DOHH2 (cell line): Measurements from ENCODE around the gene TNFRSF4.

Experiments
- CTCF ChIP-seq: fragments of 200-600 bp; sonication (generic); IDR thresholded peaks from one replicate; pipeline ENCODE4 v1.5.1; 2014; ENCODE audit warnings: antibody characterized with exemption, mild to moderate bottlenecking, low read depth, low read length; ENCODE audit not compliant: poor library complexity, severe bottlenecking
- EZH2phosphoT487 ChIP-seq: fragments of 200-600 bp; sonication (generic); IDR thresholded peaks from 2 replicates; pipeline ENCODE4 v1.6.1; 2017; ENCODE audit warnings: borderline replicate concordance, mild to moderate bottlenecking, antibody characterized with exemption, low read length, moderate library complexity, mixed read lengths

- no peak for TF ChIP-seq CTCF
- no peak for TF ChIP-seq EZH2phosphoT487
Observed at GRCh38 chr1:1199961-1200875, 13.7 kb downstream of the TNFRSF4 start.
